Adrenal gland (tissue), 12 donors: Measurements from ENCODE around the gene WWP2. TPM values are rescaled to one million over a fixed set of nuclear protein-coding genes. Genes with fewer than 3 reads are reported as not detected.

Source experiments
- DNase-seq, 7 donors: peaks; one replicate each; pipeline ENCODE4 v3.0.0-alpha.2; 2019 to 2020
- H3K27ac ChIP-seq, 5 donors: fragments of 200-600 bp; sonication (generic) in 4 of 5; 1 replicate in 3 of 5; 2 replicates in 2 of 5; pipeline versions ENCODE4 v1.5.1 to v1.8.0; 2016 to 2020; ENCODE audit warnings: mild to moderate bottlenecking in 1 of 5
- H3K27me3 ChIP-seq: fragments of 200-600 bp; 2 replicates; pipeline ENCODE4 v1.8.0; 2021
- H3K36me3 ChIP-seq, 2 donors: fragments of 200-600 bp; replicated peaks in 1 of 2; 1 replicate in 1 of 2; 2 replicates in 1 of 2; pipeline versions ENCODE4 v1.5.1 to v1.8.0; 2018 to 2022
- H3K4me1 ChIP-seq, 2 donors: fragments of 200-600 bp; replicated peaks in 1 of 2; 1 replicate in 1 of 2; 2 replicates in 1 of 2; pipeline versions ENCODE4 v1.5.1 to v1.8.0; 2018 to 2021
- H3K4me3 ChIP-seq, 4 donors: fragments of 200-600 bp; sonication (generic) in 3 of 4; one replicate each; pipeline ENCODE4 v1.5.1; 2016 to 2018
- H3K9me3 ChIP-seq, 3 donors: fragments of 200-600 bp; sonication (generic) in 1 of 3; replicated peaks in 1 of 3; 1 replicate in 2 of 3; 2 replicates in 1 of 3; pipeline versions ENCODE4 v1.5.1 to v1.8.0; 2016 to 2021
- POLR2A ChIP-seq, 2 donors: fragments of 450-650 bp; IDR thresholded peaks; one replicate each; pipeline ENCODE4 v1.6.1; 2017; ENCODE audit warnings: antibody characterized with exemption in 2 of 2, mild to moderate bottlenecking in 2 of 2, moderate library complexity in 1 of 2
- WGBS, 4 donors: extraction: QIAGEN DNeasy Blood & Tissue Kit in 2 of 4; methylation state at CpG; one replicate each; pipeline versions ENCODE4 v1.1.5 to v1.1.7; 2013 to 2017; 5-methylcytosine and 5-hydroxymethylcytosine counted together
- intact Hi-C, 2 donors: fragments of 100-400 bp; cut with DNase I; formaldehyde crosslinking; loops; one replicate each; pipeline versions ENCODE4 v1.14.1 to v1.15.0; 2022 to 2023
- polyA plus RNA-seq, 3 donors: library from polyadenylated mRNA; stranded (reverse); fragments of 200-250 nt in 2 of 3; fragments of 350-450 nt in 1 of 3; fragmentation: Illumina TruSeq in 1 of 3; extraction: RNeasy Lipid Tissue Mini Kit (QIAGEN cat#74804) in 1 of 3; gene quantifications; one replicate each; pipeline ENCODE4 v1.2.3, GENCODE V29; 2013 to 2014
- total RNA-seq, 9 donors: library from RNA; depleted of rRNA in 4 of 9; stranded (reverse); fragments of >200 nt in 4 of 9; fragments of 120-200 nt in 1 of 9; fragmentation: NEBNext Ultra II Directional in 1 of 9; extraction: Animal tissue kit (Norgen Biotek cat#: 25700) in 1 of 9; gene quantifications; one replicate each; pipeline versions ENCODE4 v1.1.0 to v1.2.4, GENCODE V29; 2013 to 2023
- TF ChIP-seq, protein P1 (sequence below), 6 experiments: fragments of 450-650 bp in 4 of 6; fragments of 200-600 bp in 2 of 6; sonication (generic) in 1 of 6; IDR thresholded peaks; 1 replicate in 5 of 6; 2 replicates in 1 of 6; pipeline versions ENCODE4 v1.5.1 to v1.8.0; 2016 to 2021; ENCODE audit warnings: antibody characterized with exemption in 6 of 6, mild to moderate bottlenecking in 2 of 6, moderate library complexity in 1 of 6
- donor health status: healthy with polysubstance abuse.
- donor health status: Bipolar disorder and iron deficiency.
- donor health status: DM: yes; HTN: yes; CAD: no.
- donor health status: DM: no; HTN: no; CAD: no.
- donor health status: DM: no; HTN: no; CAD: no.
- donor health status: DM: yes; HTN: yes; CAD: no.

WWP2 gene
- total and polyA plus RNA-seq, 12 donors: 28.3 to 99.8 (median 72.0) TPM

DNA sequence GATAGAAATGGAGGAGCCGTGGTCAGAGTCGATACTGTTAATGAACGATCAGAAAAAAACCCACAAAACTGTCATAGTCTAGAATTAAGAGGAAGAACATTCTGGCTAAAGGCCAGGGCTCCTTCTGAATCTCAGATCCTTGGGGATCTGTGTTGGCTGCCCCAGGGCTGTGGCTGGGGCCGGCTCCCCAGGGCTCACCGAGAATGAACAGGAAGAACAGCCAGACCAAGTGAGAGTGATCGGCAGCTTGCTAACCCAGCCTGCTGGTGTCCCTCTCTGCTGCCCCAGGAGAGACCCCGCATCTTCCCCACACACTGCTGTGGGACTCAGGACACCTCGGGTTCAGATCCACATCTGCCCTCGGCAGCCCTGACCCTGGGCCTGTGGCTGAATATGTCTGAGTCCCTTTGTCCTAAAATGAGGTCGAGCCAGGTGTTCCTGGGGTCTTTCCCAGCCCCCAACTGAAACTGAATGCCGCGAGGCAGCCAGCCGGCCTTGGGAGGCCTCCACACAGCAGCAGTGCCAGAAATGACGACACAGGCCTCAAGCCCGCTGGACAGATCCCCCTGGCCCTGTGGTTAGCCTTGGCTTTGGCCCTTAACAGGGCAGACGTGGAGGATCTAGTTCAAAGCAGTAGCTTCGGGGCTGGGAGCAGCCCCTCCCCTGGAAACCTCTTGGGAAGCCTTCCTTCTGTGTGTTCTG, 165.1 kb downstream of the WWP2 start:
- Histone ChIP-seq H3K9me3 (no peaks in the 10 kb centered on the region), H3K27me3 (no peaks in the 10 kb centered on the region), H3K4me1 (peaks cover 11 to 24% of the 10 kb centered on the region in 2 donors), H3K4me3 (peak overlapping the region in 1 of 4 donors; percentile 25), H3K36me3 (peaks cover 0 to 23% of the 10 kb centered on the region in 2 donors), H3K27ac (peak overlapping the region in 4 of 5 donors; percentile 78 to 95 (median 80))
- TF ChIP-seq POLR2A (IDR thresholded peaks at IDR 0.05): peak in 1 of 2 donors; percentile 42
- TF ChIP-seq, protein P1, sequence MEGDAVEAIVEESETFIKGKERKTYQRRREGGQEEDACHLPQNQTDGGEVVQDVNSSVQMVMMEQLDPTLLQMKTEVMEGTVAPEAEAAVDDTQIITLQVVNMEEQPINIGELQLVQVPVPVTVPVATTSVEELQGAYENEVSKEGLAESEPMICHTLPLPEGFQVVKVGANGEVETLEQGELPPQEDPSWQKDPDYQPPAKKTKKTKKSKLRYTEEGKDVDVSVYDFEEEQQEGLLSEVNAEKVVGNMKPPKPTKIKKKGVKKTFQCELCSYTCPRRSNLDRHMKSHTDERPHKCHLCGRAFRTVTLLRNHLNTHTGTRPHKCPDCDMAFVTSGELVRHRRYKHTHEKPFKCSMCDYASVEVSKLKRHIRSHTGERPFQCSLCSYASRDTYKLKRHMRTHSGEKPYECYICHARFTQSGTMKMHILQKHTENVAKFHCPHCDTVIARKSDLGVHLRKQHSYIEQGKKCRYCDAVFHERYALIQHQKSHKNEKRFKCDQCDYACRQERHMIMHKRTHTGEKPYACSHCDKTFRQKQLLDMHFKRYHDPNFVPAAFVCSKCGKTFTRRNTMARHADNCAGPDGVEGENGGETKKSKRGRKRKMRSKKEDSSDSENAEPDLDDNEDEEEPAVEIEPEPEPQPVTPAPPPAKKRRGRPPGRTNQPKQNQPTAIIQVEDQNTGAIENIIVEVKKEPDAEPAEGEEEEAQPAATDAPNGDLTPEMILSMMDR (IDR thresholded peaks at IDR 0.05): no peak
- intact Hi-C loops: loop anchor here (5.0 to 10.0 kb wide), 2 partner anchors 62 to 130 kb away; no protein-coding TSS in a partner anchor
- peak; percentile 78 to 92 (median 89) for DNase-seq
- 33 to 56% (median 44%) methylated on average over 11 to 17 of the region's 17 CpGs for WGBS, 4 donors

DNA sequence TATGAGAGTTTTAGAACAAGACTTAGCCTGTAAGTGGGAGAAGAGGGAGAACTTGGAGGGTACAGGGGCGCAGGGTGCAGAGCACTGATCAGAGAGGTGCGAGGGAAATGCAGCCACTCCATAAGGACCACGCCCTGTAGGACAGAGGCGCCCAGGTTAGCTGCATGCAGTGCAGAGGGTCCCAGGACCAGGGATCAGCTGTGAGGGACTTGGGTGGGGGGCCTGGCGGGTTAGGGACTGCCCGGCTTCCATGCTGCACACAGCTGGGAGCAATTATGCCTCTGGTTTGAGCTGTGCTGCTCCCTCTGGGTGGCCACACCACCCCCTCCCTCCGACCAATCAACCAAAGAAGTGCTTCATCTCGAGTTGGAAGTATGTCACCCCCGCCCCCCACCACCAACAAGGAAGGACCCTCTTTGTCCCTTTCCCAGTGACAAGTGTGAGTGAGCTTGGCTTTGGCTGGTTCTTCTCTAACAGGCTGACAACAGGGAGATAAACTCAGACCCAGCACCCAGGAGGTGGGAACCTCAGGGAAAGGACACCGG, 166.8 kb downstream of the WWP2 start:
- H3K27me3 ChIP-seq: no peaks in the 10 kb centered on the region
- H3K4me1 ChIP-seq: peaks cover 11 to 20% of the 10 kb centered on the region in 2 donors
- no peak overlapping the region for H3K27ac ChIP-seq
- no peak for TF ChIP-seq POLR2A (IDR thresholded peaks at IDR 0.05)
- TF ChIP-seq, protein P1 (IDR thresholded peaks at IDR 0.05): no peak
- no peaks in the 10 kb centered on the region for H3K9me3 ChIP-seq
- intact Hi-C loops: loop anchor here (5.0 to 10.0 kb wide), 2 partner anchors 64 to 132 kb away; no protein-coding TSS in a partner anchor
- H3K36me3 ChIP-seq: peaks cover 0 to 40% of the 10 kb centered on the region in 2 donors
- no peak for DNase-seq
- WGBS, 4 donors: 88 to 95% (median 90%) methylated on average over 8 to 10 of the region's 10 CpGs
- H3K4me3 ChIP-seq: no peak overlapping the region

DNA sequence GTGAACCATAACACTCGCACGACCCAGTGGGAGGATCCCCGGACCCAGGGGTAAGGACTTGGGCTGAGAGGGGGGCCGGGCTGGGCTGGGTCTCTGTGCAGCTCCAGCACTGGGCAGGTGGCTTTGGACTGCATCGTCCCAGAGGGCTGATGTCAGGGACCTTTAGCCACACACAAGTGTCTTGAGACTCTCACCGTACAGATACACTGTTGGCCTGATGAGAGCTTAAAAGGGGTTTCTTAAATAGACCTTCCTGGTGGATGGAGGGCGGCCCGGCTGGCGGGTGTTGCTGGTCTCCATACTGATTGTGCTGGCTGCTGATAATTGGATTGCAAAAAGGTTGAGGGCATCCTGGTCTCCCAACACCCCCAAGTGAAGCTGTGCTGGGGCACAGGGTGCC, 167.3 kb downstream of the WWP2 start:
- intact Hi-C loops: loop anchor here (5.0 to 10.0 kb wide), 2 partner anchors 65 to 132 kb away; no protein-coding TSS in a partner anchor
- Histone ChIP-seq H3K9me3 (no peaks in the 10 kb centered on the region), H3K4me1 (peaks cover 11 to 20% of the 10 kb centered on the region in 2 donors), H3K27me3 (no peaks in the 10 kb centered on the region), H3K4me3 (no peak overlapping the region), H3K36me3 (peaks cover 0 to 45% of the 10 kb centered on the region in 2 donors), H3K27ac (no peak overlapping the region)
- TF ChIP-seq POLR2A (IDR thresholded peaks at IDR 0.05): no peak
- TF ChIP-seq, protein P1 (IDR thresholded peaks at IDR 0.05): no peak
- 87 to 97% (median 91%) methylated on average over 9 of the region's 9 CpGs for WGBS, 4 donors
- DNase-seq: no peak

DNA sequence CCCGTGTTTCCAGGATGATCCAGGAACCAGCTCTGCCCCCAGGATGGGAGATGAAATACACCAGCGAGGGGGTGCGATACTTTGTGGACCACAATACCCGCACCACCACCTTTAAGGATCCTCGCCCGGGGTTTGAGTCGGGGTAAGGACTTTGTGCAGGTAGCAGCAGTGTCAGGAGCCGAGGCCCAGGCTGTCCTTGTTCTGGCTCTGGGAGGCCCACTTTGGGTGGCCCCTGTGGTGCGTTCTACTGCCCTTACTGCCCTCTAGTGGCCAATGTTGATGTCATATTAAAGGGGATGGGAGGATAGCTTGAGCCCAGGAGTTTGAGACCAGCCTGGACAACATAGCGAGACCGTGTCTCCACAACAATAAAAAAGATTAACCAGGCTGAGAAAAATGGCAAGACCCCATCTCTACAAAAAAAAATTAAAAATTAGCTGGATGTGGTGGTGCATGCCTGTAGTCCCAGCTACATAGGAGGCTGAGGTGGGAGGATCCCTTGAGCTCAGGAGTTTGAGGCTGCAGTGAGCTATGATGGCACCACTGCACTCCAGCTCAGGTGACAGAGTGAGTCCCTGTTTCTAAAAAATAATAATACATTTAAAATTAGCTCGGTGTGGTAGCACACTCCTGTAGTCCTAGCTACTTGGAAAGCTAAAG, 168.1 kb downstream of the WWP2 start:
- Histone ChIP-seq H3K27ac (no peak overlapping the region), H3K4me1 (peaks cover 11 to 16% of the 10 kb centered on the region in 2 donors), H3K36me3 (peaks cover 0 to 53% of the 10 kb centered on the region in 2 donors), H3K9me3 (no peaks in the 10 kb centered on the region), H3K27me3 (no peaks in the 10 kb centered on the region), H3K4me3 (no peak overlapping the region)
- intact Hi-C loops: loop anchor here in 1 of 2 donors (5.0 kb wide), 1 partner anchor 133 kb away; no protein-coding TSS in a partner anchor
- peak; percentile 56 to 78 (median 67) for DNase-seq
- TF ChIP-seq, protein P1 (IDR thresholded peaks at IDR 0.05): peak; percentile 66 to 82 (median 74)
- no peak for TF ChIP-seq POLR2A (IDR thresholded peaks at IDR 0.05)
- WGBS, 4 donors: 46 to 75% (median 67%) methylated on average over 4 to 12 of the region's 12 CpGs
